Adrenal gland (tissue), 12 donors: ENCODE results near the gene POMT1. TPM values are rescaled to one million over a fixed set of nuclear protein-coding genes. Genes with fewer than 3 reads are reported as not detected.

Source experiments
- DNase-seq, 7 donors: peaks; one replicate each; pipeline ENCODE4 v3.0.0-alpha.2; 2019 to 2020
- H3K27ac ChIP-seq, 5 donors: fragments of 200-600 bp; sonication (generic) in 4 of 5; 1 replicate in 3 of 5; 2 replicates in 2 of 5; pipeline versions ENCODE4 v1.5.1 to v1.8.0; 2016 to 2020; ENCODE audit warnings: mild to moderate bottlenecking in 1 of 5
- H3K27me3 ChIP-seq: fragments of 200-600 bp; 2 replicates; pipeline ENCODE4 v1.8.0; 2021
- H3K36me3 ChIP-seq, 2 donors: fragments of 200-600 bp; replicated peaks in 1 of 2; 1 replicate in 1 of 2; 2 replicates in 1 of 2; pipeline versions ENCODE4 v1.5.1 to v1.8.0; 2018 to 2022
- H3K4me1 ChIP-seq, 2 donors: fragments of 200-600 bp; replicated peaks in 1 of 2; 1 replicate in 1 of 2; 2 replicates in 1 of 2; pipeline versions ENCODE4 v1.5.1 to v1.8.0; 2018 to 2021
- H3K4me3 ChIP-seq, 4 donors: fragments of 200-600 bp; sonication (generic) in 3 of 4; one replicate each; pipeline ENCODE4 v1.5.1; 2016 to 2018
- H3K9me3 ChIP-seq, 3 donors: fragments of 200-600 bp; sonication (generic) in 1 of 3; replicated peaks in 1 of 3; 1 replicate in 2 of 3; 2 replicates in 1 of 3; pipeline versions ENCODE4 v1.5.1 to v1.8.0; 2016 to 2021
- POLR2A ChIP-seq, 2 donors: fragments of 450-650 bp; IDR thresholded peaks; one replicate each; pipeline ENCODE4 v1.6.1; 2017; ENCODE audit warnings: antibody characterized with exemption in 2 of 2, mild to moderate bottlenecking in 2 of 2, moderate library complexity in 1 of 2
- WGBS, 4 donors: extraction: QIAGEN DNeasy Blood & Tissue Kit in 2 of 4; methylation state at CpG; one replicate each; pipeline versions ENCODE4 v1.1.5 to v1.1.7; 2013 to 2017; 5-methylcytosine and 5-hydroxymethylcytosine counted together
- intact Hi-C, 2 donors: fragments of 100-400 bp; cut with DNase I; formaldehyde crosslinking; loops; one replicate each; pipeline versions ENCODE4 v1.14.1 to v1.15.0; 2022 to 2023
- polyA plus RNA-seq, 3 donors: library from polyadenylated mRNA; stranded (reverse); fragments of 200-250 nt in 2 of 3; fragments of 350-450 nt in 1 of 3; fragmentation: Illumina TruSeq in 1 of 3; extraction: RNeasy Lipid Tissue Mini Kit (QIAGEN cat#74804) in 1 of 3; gene quantifications; one replicate each; pipeline ENCODE4 v1.2.3, GENCODE V29; 2013 to 2014
- total RNA-seq, 9 donors: library from RNA; depleted of rRNA in 4 of 9; stranded (reverse); fragments of >200 nt in 4 of 9; fragments of 120-200 nt in 1 of 9; fragmentation: NEBNext Ultra II Directional in 1 of 9; extraction: Animal tissue kit (Norgen Biotek cat#: 25700) in 1 of 9; gene quantifications; one replicate each; pipeline versions ENCODE4 v1.1.0 to v1.2.4, GENCODE V29; 2013 to 2023
- TF ChIP-seq, protein P1 (sequence below), 6 experiments: fragments of 450-650 bp in 4 of 6; fragments of 200-600 bp in 2 of 6; sonication (generic) in 1 of 6; IDR thresholded peaks; 1 replicate in 5 of 6; 2 replicates in 1 of 6; pipeline versions ENCODE4 v1.5.1 to v1.8.0; 2016 to 2021; ENCODE audit warnings: antibody characterized with exemption in 6 of 6, mild to moderate bottlenecking in 2 of 6, moderate library complexity in 1 of 6
- donor health status: healthy with polysubstance abuse.
- donor health status: Bipolar disorder and iron deficiency.
- donor health status: DM: yes; HTN: yes; CAD: no.
- donor health status: DM: no; HTN: no; CAD: no.
- donor health status: DM: no; HTN: no; CAD: no.
- donor health status: DM: yes; HTN: yes; CAD: no.

Gene POMT1
- total and polyA plus RNA-seq, 12 donors = 10.1 to 60.9 (median 33.0) TPM

DNA sequence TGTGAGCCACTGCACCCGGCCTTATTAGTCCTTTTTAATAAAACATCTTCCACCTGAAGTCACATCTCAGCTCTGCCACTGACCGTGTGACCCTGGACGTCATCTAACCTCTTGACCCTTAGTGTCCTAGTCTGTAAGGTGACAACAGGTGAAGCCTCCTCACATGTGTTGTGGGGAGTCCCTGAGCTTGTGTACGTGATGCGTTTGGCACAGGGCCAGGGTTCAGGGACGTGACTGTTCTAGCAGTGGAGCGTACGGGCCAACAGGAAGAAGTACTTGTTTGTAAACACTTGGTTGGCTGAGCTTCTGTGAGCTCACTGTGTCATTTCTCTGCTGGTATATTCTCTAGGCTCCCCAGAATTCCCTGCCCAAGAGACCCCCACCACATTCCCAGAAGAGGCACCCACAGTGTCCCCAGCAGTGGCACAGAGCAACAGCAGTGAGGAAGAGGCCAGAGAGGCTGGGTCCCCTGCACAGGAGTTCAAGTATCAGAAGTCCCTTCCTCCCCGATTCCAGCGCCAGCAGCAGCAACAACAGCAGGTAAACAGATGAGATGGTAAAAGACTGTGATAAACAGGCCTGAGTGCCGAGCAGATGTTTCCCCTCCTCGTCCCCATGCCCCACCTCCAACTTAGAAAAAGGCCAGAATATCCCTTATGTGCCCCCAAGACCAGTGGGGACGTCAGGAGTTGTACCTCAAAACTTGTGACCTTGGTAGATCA, 35.3 kb upstream of the POMT1 start:
- Histone ChIP-seq H3K36me3 (peaks cover 0 to 88% of the 10 kb centered on the region in 2 donors), H3K27me3 (no peaks in the 10 kb centered on the region), H3K4me1 (peaks cover 0 to 15% of the 10 kb centered on the region in 2 donors), H3K27ac (peak overlapping the region in 1 of 5 donors; percentile 6), H3K9me3 (no peaks in the 10 kb centered on the region), H3K4me3 (no peak overlapping the region)
- DNase-seq = peak in 6 of 7 donors; percentile 48 to 80 (median 73)
- TF ChIP-seq, protein P1, sequence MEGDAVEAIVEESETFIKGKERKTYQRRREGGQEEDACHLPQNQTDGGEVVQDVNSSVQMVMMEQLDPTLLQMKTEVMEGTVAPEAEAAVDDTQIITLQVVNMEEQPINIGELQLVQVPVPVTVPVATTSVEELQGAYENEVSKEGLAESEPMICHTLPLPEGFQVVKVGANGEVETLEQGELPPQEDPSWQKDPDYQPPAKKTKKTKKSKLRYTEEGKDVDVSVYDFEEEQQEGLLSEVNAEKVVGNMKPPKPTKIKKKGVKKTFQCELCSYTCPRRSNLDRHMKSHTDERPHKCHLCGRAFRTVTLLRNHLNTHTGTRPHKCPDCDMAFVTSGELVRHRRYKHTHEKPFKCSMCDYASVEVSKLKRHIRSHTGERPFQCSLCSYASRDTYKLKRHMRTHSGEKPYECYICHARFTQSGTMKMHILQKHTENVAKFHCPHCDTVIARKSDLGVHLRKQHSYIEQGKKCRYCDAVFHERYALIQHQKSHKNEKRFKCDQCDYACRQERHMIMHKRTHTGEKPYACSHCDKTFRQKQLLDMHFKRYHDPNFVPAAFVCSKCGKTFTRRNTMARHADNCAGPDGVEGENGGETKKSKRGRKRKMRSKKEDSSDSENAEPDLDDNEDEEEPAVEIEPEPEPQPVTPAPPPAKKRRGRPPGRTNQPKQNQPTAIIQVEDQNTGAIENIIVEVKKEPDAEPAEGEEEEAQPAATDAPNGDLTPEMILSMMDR (IDR thresholded peaks at IDR 0.05) = no peak
- no peak for TF ChIP-seq POLR2A (IDR thresholded peaks at IDR 0.05)
- WGBS, 4 donors = 59 to 74% (median 66%) methylated on average over 13 of the region's 13 CpGs
- intact Hi-C loops = no loop called here

DNA sequence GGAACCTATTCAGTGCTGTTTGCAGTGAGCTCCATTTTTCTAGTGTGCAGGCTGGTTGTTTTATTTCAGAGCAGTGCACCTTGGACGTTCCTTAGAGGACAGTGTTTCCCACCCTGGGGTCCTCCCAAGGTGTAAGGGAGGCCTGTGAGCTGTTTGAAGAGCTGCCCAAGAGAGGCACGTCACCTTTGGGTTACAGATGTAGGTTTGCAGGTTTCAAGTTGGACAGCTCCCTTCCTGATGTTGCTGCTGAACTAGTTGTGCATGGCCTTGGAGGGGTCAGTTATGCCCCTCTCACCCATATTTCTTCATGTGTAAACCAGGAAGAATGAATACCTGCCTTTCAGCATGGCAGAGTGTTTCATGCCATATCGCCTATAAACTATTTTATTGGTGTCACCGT, 34.7 kb upstream of the POMT1 start:
- Histone ChIP-seq H3K4me3 (no peak overlapping the region), H3K27me3 (no peaks in the 10 kb centered on the region), H3K4me1 (peaks cover 0 to 15% of the 10 kb centered on the region in 2 donors), H3K27ac (no peak overlapping the region), H3K36me3 (peaks cover 0 to 91% of the 10 kb centered on the region in 2 donors), H3K9me3 (no peaks in the 10 kb centered on the region)
- intact Hi-C loops = no loop called here
- DNase-seq = no peak
- no peak for TF ChIP-seq POLR2A (IDR thresholded peaks at IDR 0.05)
- TF ChIP-seq, protein P1 (IDR thresholded peaks at IDR 0.05) = no peak
- 90 to 93% (median 92%) methylated on average over 4 of the region's 4 CpGs for WGBS, 4 donors

DNA sequence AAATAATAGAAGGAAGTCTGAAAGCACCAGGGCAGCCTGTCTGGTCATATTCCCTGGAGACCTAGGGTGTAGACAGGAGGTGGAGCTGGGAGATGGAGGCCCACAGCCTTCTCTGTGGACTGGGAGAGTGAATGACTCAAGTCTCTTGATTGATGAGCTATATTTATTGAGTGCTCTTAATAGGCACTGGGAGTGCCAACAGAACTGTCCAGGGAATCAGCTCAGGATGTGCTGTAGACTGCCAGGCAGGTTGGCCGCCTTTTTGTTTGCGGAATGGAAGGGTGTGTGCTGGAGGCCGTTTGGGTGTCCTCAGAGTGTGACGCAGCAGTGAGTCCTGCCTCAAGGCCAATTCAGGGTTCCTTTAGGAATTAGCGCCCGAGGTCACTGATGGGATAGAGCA, 33.4 kb upstream of the POMT1 start:
- H3K4me3 ChIP-seq = no peak overlapping the region
- DNase-seq = peak; percentile 58 to 93 (median 87)
- H3K27me3 ChIP-seq = no peaks in the 10 kb centered on the region
- H3K36me3 ChIP-seq = peaks cover 0 to 97% of the 10 kb centered on the region in 2 donors
- intact Hi-C loops = no loop called here
- H3K9me3 ChIP-seq = no peaks in the 10 kb centered on the region
- H3K27ac ChIP-seq = peak overlapping the region in 2 of 5 donors; percentile 47 to 68
- 41 to 55% (median 43%) methylated on average over 6 of the region's 6 CpGs for WGBS, 4 donors
- TF ChIP-seq, protein P1 (IDR thresholded peaks at IDR 0.05) = no peak
- no peak for TF ChIP-seq POLR2A (IDR thresholded peaks at IDR 0.05)
- peaks cover 0 to 15% of the 10 kb centered on the region in 2 donors for H3K4me1 ChIP-seq

DNA sequence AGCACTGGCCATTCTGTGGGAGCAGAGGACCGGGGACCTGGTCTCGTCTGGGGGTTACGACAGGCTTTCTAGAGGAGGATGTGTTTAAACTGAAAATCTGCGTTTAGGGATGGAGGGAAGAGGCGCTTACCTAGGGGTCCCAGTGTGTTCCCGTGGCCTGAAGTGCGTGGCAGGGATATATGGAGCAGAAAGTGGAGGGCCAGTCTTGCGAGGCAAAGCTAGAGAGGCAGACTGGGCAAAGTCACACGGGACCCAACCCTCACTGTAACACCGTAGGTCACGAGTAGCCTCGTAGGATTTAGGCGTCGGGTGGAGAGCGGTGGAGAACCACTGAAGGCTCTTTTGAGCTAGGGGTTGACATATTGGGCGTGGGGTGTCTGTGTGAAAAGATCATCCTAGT, 32.8 kb upstream of the POMT1 start:
- no peak for TF ChIP-seq POLR2A (IDR thresholded peaks at IDR 0.05)
- TF ChIP-seq, protein P1 (IDR thresholded peaks at IDR 0.05) = no peak
- intact Hi-C loops = loop anchor here (5.0 to 10.0 kb wide), 2 partner anchors 48 to 75 kb away; partner anchors contain the start of gene PRRC2B (in 1 of the 2)
- WGBS, 4 donors = 82 to 94% (median 90%) methylated on average over 16 of the region's 16 CpGs
- peaks cover 0 to 15% of the 10 kb centered on the region in 2 donors for H3K4me1 ChIP-seq
- H3K27me3 ChIP-seq = no peaks in the 10 kb centered on the region
- no peak overlapping the region for H3K4me3 ChIP-seq
- peak overlapping the region in 3 of 5 donors; percentile 30 to 68 (median 47) for H3K27ac ChIP-seq
- DNase-seq = no peak
- H3K9me3 ChIP-seq = no peaks in the 10 kb centered on the region
- H3K36me3 ChIP-seq = peaks cover 0 to 97% of the 10 kb centered on the region in 2 donors
